Endothelial cell of umbilical vein (primary cell): ENCODE measurements around the gene JAKMIP1. TPM values are rescaled to one million over a fixed set of nuclear protein-coding genes. Genes with fewer than 3 reads are reported as not detected.

Experiments
- BruUV-seq: library from RNA; stranded (reverse); fragments of 400-500 nt; replicated peaks from 2 replicates; lab custom pipeline; 2021; lab: Mats Ljungman, UMichigan
- CTCF ChIA-PET: fragments of 300-600, 350-600 bp; sonication (Branson Sonifier 250); formaldehyde crosslinking; loops from one replicate; lab custom pipeline; 2021; ENCODE audit warnings: antibody characterized with exemption, inconsistent platforms; lab: Charles Lee
- POLR2A ChIA-PET: fragments of 300-600, 350-600 bp; sonication (Branson Sonifier 250); formaldehyde crosslinking; loops from one replicate; lab custom pipeline; 2021; ENCODE audit warnings: antibody characterized with exemption, inconsistent platforms; lab: Charles Lee
- DNase-seq: peaks from one replicate; pipeline ENCODE4 v3.0.0-alpha.2; 2011; ENCODE audit warnings: low read depth, low spot score
- FAIRE-seq: peaks from 2 replicates; lab custom pipeline; 2011; peaks lifted over from hg19 to GRCh38; lab: Jason Lieb, UNC
- H2AFZ ChIP-seq: 2 replicates; pipeline ENCODE4 v1.6.0; 2012; ENCODE audit warnings: low read depth, low read length, control low read depth, inconsistent platforms
- H3K27ac ChIP-seq: 2 replicates; pipeline ENCODE4 v1.5.1; 2011; ENCODE audit warnings: low read depth, mild to moderate bottlenecking, control low read depth, low read length, moderate library complexity; ENCODE audit not compliant: insufficient read depth
- H3K27me3 ChIP-seq, 2 experiments: 2 replicates each; pipeline versions ENCODE4 v1.6.0 to v1.6.1; 2011; ENCODE audit warnings: low read length in 2 of 2, mixed read lengths in 1 of 2; ENCODE audit not compliant: control insufficient read depth in 2 of 2, insufficient read depth in 2 of 2
- H3K36me3 ChIP-seq, 2 experiments: 2 replicates in 1 of 2; 3 replicates in 1 of 2; pipeline ENCODE4 v1.5.1; 2011; ENCODE audit warnings: low read length in 2 of 2, mild to moderate bottlenecking in 1 of 2, moderate library complexity in 1 of 2; ENCODE audit not compliant: control insufficient read depth in 2 of 2, insufficient read depth in 2 of 2; ENCODE audit errors: extremely low read depth in 1 of 2
- H3K4me1 ChIP-seq: 3 replicates; pipeline ENCODE4 v1.5.1; 2011; ENCODE audit warnings: mild to moderate bottlenecking, low read length; ENCODE audit not compliant: control insufficient read depth, insufficient read depth; ENCODE audit errors: extremely low read depth
- H3K4me2 ChIP-seq: 2 replicates; pipeline ENCODE4 v1.6.1; 2011; ENCODE audit warnings: low read length, control low read depth, mixed read lengths; ENCODE audit not compliant: insufficient read depth
- H3K4me3 ChIP-seq, 3 experiments: fragments of 200-600 bp in 1 of 3; sonication (generic), shearing (Covaris generic) in 1 of 3; replicated peaks in 1 of 3; 2 replicates each; pipeline ENCODE4 v1.5.1; 2011 to 2016; ENCODE audit warnings: control low read depth in 3 of 3, low read length in 3 of 3, mild to moderate bottlenecking in 2 of 3, inconsistent platforms in 1 of 3, low read depth in 1 of 3, moderate library complexity in 1 of 3; ENCODE audit not compliant: insufficient read depth in 1 of 3
- H3K79me2 ChIP-seq: 2 replicates; pipeline ENCODE4 v1.6.0; 2012; ENCODE audit warnings: low read length, inconsistent platforms; ENCODE audit not compliant: control insufficient read depth, insufficient read depth
- H3K9ac ChIP-seq: replicated peaks from 2 replicates; pipeline ENCODE3; 2011; ENCODE audit warnings: low read length, control low read depth; ENCODE audit not compliant: insufficient read depth; ENCODE audit errors: extremely low read depth
- H3K9me1 ChIP-seq: replicated peaks from 3 replicates; pipeline ENCODE4 v1.6.0; 2011; ENCODE audit warnings: mild to moderate bottlenecking, low read length; ENCODE audit not compliant: control insufficient read depth, insufficient read depth; ENCODE audit errors: extremely low read depth
- H3K9me3 ChIP-seq: replicated peaks from 2 replicates; pipeline ENCODE4 v1.5.1; 2012; ENCODE audit warnings: low read length, inconsistent platforms; ENCODE audit not compliant: control insufficient read depth, insufficient read depth
- H4K20me1 ChIP-seq: replicated peaks from 2 replicates; pipeline ENCODE3; 2011; ENCODE audit warnings: mild to moderate bottlenecking, low read length; ENCODE audit not compliant: control insufficient read depth, insufficient read depth; ENCODE audit errors: extremely low read depth
- EZH2 ChIP-seq: IDR thresholded peaks from 2 replicates; pipeline ENCODE4 v1.6.1; 2012; ENCODE audit warnings: borderline replicate concordance, low read depth, mild to moderate bottlenecking, moderate library complexity, low read length, inconsistent platforms; ENCODE audit not compliant: severe bottlenecking
- FOS ChIP-seq: IDR thresholded peaks from 2 replicates; pipeline ENCODE4 v1.6.1; 2011; ENCODE audit warnings: mild to moderate bottlenecking, low read length, moderate library complexity, borderline replicate concordance; ENCODE audit not compliant: insufficient read depth
- GATA2 ChIP-seq: IDR thresholded peaks from 2 replicates; pipeline ENCODE4 v1.7.0; 2011; ENCODE audit warnings: low read depth, mild to moderate bottlenecking, moderate library complexity, mixed read lengths, low read length; ENCODE audit not compliant: insufficient read length, insufficient read depth
- JUN ChIP-seq: IDR thresholded peaks from 2 replicates; pipeline ENCODE4 v1.6.1; 2011; ENCODE audit warnings: borderline replicate concordance, low read depth; ENCODE audit not compliant: insufficient read length, insufficient read depth
- MYC ChIP-seq: IDR thresholded peaks from one replicate; pipeline ENCODE4 v1.6.1; 2011; ENCODE audit warnings: mild to moderate bottlenecking, low read depth, low read length
- POLR2A ChIP-seq: IDR thresholded peaks from 2 replicates; pipeline ENCODE4 v1.6.1; 2012; ENCODE audit warnings: low read depth, mild to moderate bottlenecking, control low read depth, low read length
- POLR2AphosphoS5 ChIP-seq: IDR thresholded peaks from 2 replicates; pipeline ENCODE4 v1.6.1; 2012; ENCODE audit warnings: low read depth, mild to moderate bottlenecking, control low read depth, low read length, moderate library complexity; ENCODE audit not compliant: insufficient read depth
- dilution Hi-C: fragments of 300-500 bp; cut with MboI; formaldehyde crosslinking; loops from one replicate; pipeline ENCODE4 v1.15.0; 2019; ENCODE audit warnings: low sequenced_read_pairs; ENCODE audit not compliant: extremely low pct_ligation_motif_present
- intact Hi-C: fragments of 100-400 bp; cut with micrococcal nuclease; formaldehyde crosslinking; loops from one replicate; pipeline ENCODE4 v1.10.0; 2022
- polyA plus RNA-seq, 4 experiments: library from polyadenylated mRNA; depleted of rRNA in 3 of 4; stranded (reverse) in 3 of 4; unstranded in 1 of 4; fragments of >200 nt; gene quantifications; 2 replicates each; pipeline versions ENCODE4 v1.2.1 to v1.2.3, GENCODE V29; 2011 to 2012; ENCODE audit warnings: missing spikeins in 1 of 4
- total RNA-seq: library from RNA; stranded (reverse); gene quantifications from 2 replicates; pipeline ENCODE4 v1.2.3, GENCODE V29; 2021
- TF ChIP-seq, protein P1 (sequence below): IDR thresholded peaks from 2 replicates; pipeline ENCODE4 v1.6.1; 2011; ENCODE audit not compliant: insufficient read depth, insufficient read length
- TF ChIP-seq, protein P2 (sequence below), 2 donors: IDR thresholded peaks; 1 replicate in 1 of 2; 2 replicates in 1 of 2; pipeline ENCODE4 v1.5.1; 2011; ENCODE audit warnings: low read length in 2 of 2, mild to moderate bottlenecking in 2 of 2, moderate library complexity in 2 of 2, control low read depth in 1 of 2, inconsistent platforms in 1 of 2, low read depth in 1 of 2; ENCODE audit not compliant: insufficient read depth in 1 of 2; ENCODE audit errors: extremely low read depth in 1 of 2

The JAKMIP1 gene
- total and polyA plus RNA-seq, 2 donors (not counting 3 experiments of a cell fraction or from before 2014, with no cell fraction given) = not detected

DNA sequence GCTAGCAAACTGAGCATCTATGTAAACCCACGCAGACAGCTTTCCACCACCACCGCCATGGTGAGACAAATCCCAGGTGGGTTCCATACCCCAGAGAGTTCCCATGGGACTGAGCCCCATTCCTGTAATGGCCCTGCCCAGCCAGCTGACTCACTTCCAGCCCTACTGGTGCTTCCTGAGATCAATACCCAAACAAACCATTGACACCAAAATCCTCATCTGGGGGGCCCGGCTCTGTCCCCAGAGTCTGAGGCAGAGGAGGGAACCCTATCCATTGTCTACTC is 30.1 kb upstream of the JAKMIP1 start:
- FAIRE-seq (no peak), DNase-seq (no peak)
- no peaks in the 10 kb centered on the region for H3K9me3 ChIP-seq
- ChIA-PET CTCF (interaction anchor here (1.0 kb wide), 1 partner anchor 20 kb away, joined by 3 read pairs; no protein-coding TSS in a partner anchor), POLR2A (no interaction called here)
- TF ChIP-seq FOS (no peak), MYC (no peak), GATA2 (no peak), POLR2A (no peak), POLR2AphosphoS5 (no peak), EZH2 (no peak), JUN (no peak)
- TF ChIP-seq, protein P1, sequence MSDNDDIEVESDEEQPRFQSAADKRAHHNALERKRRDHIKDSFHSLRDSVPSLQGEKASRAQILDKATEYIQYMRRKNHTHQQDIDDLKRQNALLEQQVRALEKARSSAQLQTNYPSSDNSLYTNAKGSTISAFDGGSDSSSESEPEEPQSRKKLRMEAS = no peak
- TF ChIP-seq, protein P2, sequence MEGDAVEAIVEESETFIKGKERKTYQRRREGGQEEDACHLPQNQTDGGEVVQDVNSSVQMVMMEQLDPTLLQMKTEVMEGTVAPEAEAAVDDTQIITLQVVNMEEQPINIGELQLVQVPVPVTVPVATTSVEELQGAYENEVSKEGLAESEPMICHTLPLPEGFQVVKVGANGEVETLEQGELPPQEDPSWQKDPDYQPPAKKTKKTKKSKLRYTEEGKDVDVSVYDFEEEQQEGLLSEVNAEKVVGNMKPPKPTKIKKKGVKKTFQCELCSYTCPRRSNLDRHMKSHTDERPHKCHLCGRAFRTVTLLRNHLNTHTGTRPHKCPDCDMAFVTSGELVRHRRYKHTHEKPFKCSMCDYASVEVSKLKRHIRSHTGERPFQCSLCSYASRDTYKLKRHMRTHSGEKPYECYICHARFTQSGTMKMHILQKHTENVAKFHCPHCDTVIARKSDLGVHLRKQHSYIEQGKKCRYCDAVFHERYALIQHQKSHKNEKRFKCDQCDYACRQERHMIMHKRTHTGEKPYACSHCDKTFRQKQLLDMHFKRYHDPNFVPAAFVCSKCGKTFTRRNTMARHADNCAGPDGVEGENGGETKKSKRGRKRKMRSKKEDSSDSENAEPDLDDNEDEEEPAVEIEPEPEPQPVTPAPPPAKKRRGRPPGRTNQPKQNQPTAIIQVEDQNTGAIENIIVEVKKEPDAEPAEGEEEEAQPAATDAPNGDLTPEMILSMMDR (IDR thresholded peaks at IDR 0.05; ENCODE audit: extremely low read depth in 1 of 2, insufficient read depth in 1 of 2, low read depth in 1 of 2, low read length in 2 of 2) = no peak
- dilution Hi-C loops (no loop called here), intact Hi-C loops (no loop called here)
- H3K9ac ChIP-seq = no peak overlapping the region
- H4K20me1 ChIP-seq = no peaks in the 10 kb centered on the region
- H2AFZ ChIP-seq = no peak overlapping the region
- no peaks in the 10 kb centered on the region for H3K36me3 ChIP-seq
- no peak overlapping the region for H3K27ac ChIP-seq
- BruUV-seq = no TSS peak
- no peaks in the 10 kb centered on the region for H3K9me1 ChIP-seq
- no peaks in the 10 kb centered on the region for H3K4me1 ChIP-seq
- H3K4me2 ChIP-seq = no peak overlapping the region
- H3K27me3 ChIP-seq = no peaks in the 10 kb centered on the region
- H3K79me2 ChIP-seq = no peaks in the 10 kb centered on the region
- no peak overlapping the region for H3K4me3 ChIP-seq
